Esophagus (tissue), 2 donors: ENCODE results near the gene SNX32. TPM values are rescaled to one million over a fixed set of nuclear protein-coding genes. Genes with fewer than 3 reads are reported as not detected.

Experiments
- H3K27ac ChIP-seq, 2 donors: one replicate each; pipeline ENCODE4 v1.5.1; 2013; ENCODE audit warnings: low read depth in 2 of 2, mild to moderate bottlenecking in 2 of 2, inconsistent platforms in 1 of 2, low read length in 1 of 2, moderate library complexity in 1 of 2
- H3K27me3 ChIP-seq, 2 donors: one replicate each; pipeline ENCODE4 v1.6.1; 2013; ENCODE audit warnings: low read length in 2 of 2, control low read depth in 1 of 2, mild to moderate bottlenecking in 1 of 2; ENCODE audit not compliant: insufficient read depth in 2 of 2, control insufficient read depth in 1 of 2
- H3K36me3 ChIP-seq, 2 donors: one replicate each; pipeline ENCODE4 v1.6.1; 2013; ENCODE audit warnings: low read length in 1 of 2; ENCODE audit not compliant: control insufficient read depth in 2 of 2, insufficient read depth in 2 of 2
- H3K4me1 ChIP-seq, 2 donors: one replicate each; pipeline ENCODE4 v1.6.1; 2013; ENCODE audit warnings: low read length in 1 of 2; ENCODE audit not compliant: control insufficient read depth in 2 of 2, insufficient read depth in 2 of 2
- H3K4me3 ChIP-seq, 2 donors: one replicate each; pipeline ENCODE4 v1.5.1; 2013; ENCODE audit warnings: low read length in 2 of 2, mild to moderate bottlenecking in 2 of 2, low read depth in 1 of 2, moderate library complexity in 1 of 2
- H3K9me3 ChIP-seq, 2 donors: one replicate each; pipeline ENCODE4 v1.6.1; 2013; ENCODE audit warnings: mild to moderate bottlenecking in 2 of 2, low read depth in 1 of 2, low read length in 1 of 2, moderate library complexity in 1 of 2; ENCODE audit not compliant: control insufficient read depth in 2 of 2, insufficient read depth in 1 of 2
- WGBS, 2 donors: extraction: QIAGEN DNeasy Blood & Tissue Kit; methylation state at CpG; one replicate each; pipeline ENCODE4 v1.1.7; 2013; 5-methylcytosine and 5-hydroxymethylcytosine counted together
- polyA plus RNA-seq, 2 donors: library from polyadenylated mRNA; stranded (reverse); fragments of 200-250 nt; gene quantifications; one replicate each; pipeline ENCODE4 v1.2.3, GENCODE V29; 2013
- donor health status: healthy with polysubstance abuse.
- donor health status: Bipolar disorder and iron deficiency.

The SNX32 gene
- polyA plus RNA-seq, 2 donors: 0.15 to 0.47 TPM

DNA sequence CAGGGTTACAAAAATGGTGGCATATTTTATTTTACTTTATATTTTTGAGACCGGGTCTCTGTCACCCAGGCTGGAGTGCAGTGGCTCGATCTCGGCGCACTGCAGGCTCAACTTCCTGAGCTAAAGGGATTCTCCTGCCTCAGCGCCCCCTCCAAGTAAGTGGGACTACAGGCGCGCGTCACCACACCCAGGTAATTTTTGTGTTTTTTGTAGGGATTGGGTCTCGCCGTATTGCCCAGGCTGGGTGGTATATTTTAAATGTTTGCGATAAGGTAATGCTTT is 67.1 kb downstream of the SNX32 start:
- WGBS, 2 donors: 72 to 76% methylated on average over 11 of the region's 11 CpGs

DNA sequence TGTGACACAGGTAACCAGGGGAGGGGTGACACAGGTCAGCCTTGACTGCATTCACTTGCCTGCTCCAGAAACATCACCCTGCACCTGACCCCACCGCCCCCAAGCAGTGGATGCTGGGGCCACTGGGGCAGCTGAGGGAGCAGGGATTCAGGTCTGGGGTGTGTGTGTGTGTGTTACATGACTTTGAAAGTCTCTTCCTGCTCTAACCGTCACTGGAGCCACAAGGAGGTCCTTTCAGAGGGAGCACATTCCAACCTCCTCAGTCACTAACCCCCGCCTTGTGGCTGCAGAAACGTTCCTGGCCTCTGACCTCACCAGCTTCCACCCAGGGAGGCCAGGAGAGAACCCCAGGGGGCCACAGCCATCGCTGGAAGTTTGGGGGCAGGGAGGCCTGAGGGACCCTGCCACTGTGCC is 69.3 kb downstream of the SNX32 start:
- H3K36me3 ChIP-seq: no peaks in the 10 kb centered on the region
- no peaks in the 10 kb centered on the region for H3K9me3 ChIP-seq
- no peaks in the 10 kb centered on the region for H3K27me3 ChIP-seq

More for the DNA sequence above, 67.1 kb downstream of the SNX32 start:
- Histone ChIP-seq H3K4me3 (peak overlapping the region in 1 of 2 donors; percentile 69), H3K27me3 (no peaks in the 10 kb centered on the region), H3K4me1 (peaks cover 0 to 10% of the 10 kb centered on the region in 2 donors), H3K36me3 (no peaks in the 10 kb centered on the region), H3K27ac (peak overlapping the region; percentile 89 to 96), H3K9me3 (no peaks in the 10 kb centered on the region)

More for the DNA sequence above, 69.3 kb downstream of the SNX32 start:
- Histone ChIP-seq H3K27ac (peak overlapping the region in 1 of 2 donors; percentile 40), H3K4me3 (no peak overlapping the region), H3K4me1 (peaks cover 0 to 10% of the 10 kb centered on the region in 2 donors)
- 27 to 35% methylated on average over 5 of the region's 5 CpGs for WGBS, 2 donors

Other genes with a start within 250 kb of the SNX32 start
- gene KCNK7, start 238.2 kb upstream of the SNX32 start, polyA plus RNA-seq: 10 to 100 TPM; 18.4 to 19.8 TPM
- 10 to 100 TPM; 25.7 to 35.2 TPM for gene MAP3K11, start 219.7 kb upstream of the SNX32 start, polyA plus RNA-seq
- 10 to 100 TPM; 15.0 to 16.1 TPM for gene PCNX3, start 218.2 kb upstream of the SNX32 start, polyA plus RNA-seq
- 10 to 100 TPM; 22.8 to 32.5 TPM for gene SIPA1, start 195.9 kb upstream of the SNX32 start, polyA plus RNA-seq
- gene RELA, start 171.0 kb upstream of the SNX32 start, polyA plus RNA-seq: 10 to 100 TPM; 39.6 to 40.0 TPM
- gene KAT5, start 121.7 kb upstream of the SNX32 start, polyA plus RNA-seq: 10 to 100 TPM; 55.6 to 60.3 TPM
- gene RNASEH2C, start 113.2 kb upstream of the SNX32 start, polyA plus RNA-seq: 10 to 100 TPM; 26.3 to 41.8 TPM
- gene AP5B1, start 53.0 kb upstream of the SNX32 start, polyA plus RNA-seq: 10 to 100 TPM; 10.1 to 10.9 TPM
- gene OVOL1, start 46.9 kb upstream of the SNX32 start, polyA plus RNA-seq: 10 to 100 TPM; 38.2 to 49.9 TPM
- gene CFL1, start 24.2 kb downstream of the SNX32 start, polyA plus RNA-seq: 100 to 1,000 TPM; 361 to 694 TPM
- gene MUS81, start 26.5 kb downstream of the SNX32 start, polyA plus RNA-seq: 10 to 100 TPM; 32.1 to 48.0 TPM
- gene EFEMP2, start 38.8 kb downstream of the SNX32 start, polyA plus RNA-seq: 10 to 100 TPM in 1 of 2 donors, 1 to 10 TPM in 1; 9.2 to 13.1 TPM
- gene CTSW, start 45.9 kb downstream of the SNX32 start, polyA plus RNA-seq: 1 to 10 TPM; 1.3 to 1.7 TPM
- 10 to 100 TPM; 20.7 to 38.1 TPM for gene FIBP, start 54.5 kb downstream of the SNX32 start, polyA plus RNA-seq
- 10 to 100 TPM; 13.5 to 22.7 TPM for gene CCDC85B, start 56.7 kb downstream of the SNX32 start, polyA plus RNA-seq
- 10 to 100 TPM; 26.7 to 39.6 TPM for gene FOSL1, start 66.4 kb downstream of the SNX32 start, polyA plus RNA-seq
- 10 to 100 TPM; 21.8 to 27.6 TPM for gene C11orf68, start 85.1 kb downstream of the SNX32 start, polyA plus RNA-seq
- 100 to 1,000 TPM in 1 of 2 donors, 10 to 100 TPM in 1; 89.6 to 103 TPM for gene DRAP1, start 85.5 kb downstream of the SNX32 start, polyA plus RNA-seq
- not detected for gene TSGA10IP, start 111.5 kb downstream of the SNX32 start, polyA plus RNA-seq
- gene SART1, start 127.8 kb downstream of the SNX32 start, polyA plus RNA-seq: 10 to 100 TPM; 33.9 to 77.1 TPM
- 10 to 100 TPM; 13.6 to 17.8 TPM for gene EIF1AD, start 168.2 kb downstream of the SNX32 start, polyA plus RNA-seq
- gene BANF1, start 168.5 kb downstream of the SNX32 start, polyA plus RNA-seq: 100 to 1,000 TPM; 142 to 246 TPM
- gene CST6, start 178.0 kb downstream of the SNX32 start, polyA plus RNA-seq: 10 to 100 TPM; 36.1 to 66.5 TPM
- under 1 TPM; 0.05 to 0.06 TPM for gene CATSPER1, start 192.5 kb downstream of the SNX32 start, polyA plus RNA-seq
- under 1 TPM in 1 of 2 donors, not detected in 1; 0.01 TPM for gene GAL3ST3, start 215.2 kb downstream of the SNX32 start, polyA plus RNA-seq
- 10 to 100 TPM; 61.9 to 80.2 TPM for gene SF3B2, start 218.4 kb downstream of the SNX32 start, polyA plus RNA-seq
- gene PACS1, start 236.3 kb downstream of the SNX32 start, polyA plus RNA-seq: 10 to 100 TPM; 16.0 to 24.8 TPM